ENCODE data around the gene IL12RB2.
"Not testable (repeated sequence)": the region's sequence is repeated elsewhere in the genome, so short reads cannot be mapped to it uniquely, and the experiment has no call there.

The IL12RB2 gene

GRCh38 chr1:67441183-67441582 lies 133.5 kb downstream of the IL12RB2 start:
- Histone ChIP-seq H3K27ac (ENCODE audit: low read depth, low read length, poor library complexity, severe bottlenecking) (no peak overlapping the region), H3K9me3 (ENCODE audit: low read length) (no peaks in the 10 kb centered on the region), H3F3A (ENCODE audit: insufficient read depth, low read length) (no peaks in the 10 kb centered on the region), H3K9ac (ENCODE audit: low read length) (no peak overlapping the region), H3K9me2 (ENCODE audit: low read depth, low read length) (no peaks in the 10 kb centered on the region), H2AFZ (ENCODE audit: low read length) (no peak overlapping the region), H3K36me3 (ENCODE audit: insufficient read depth, low read length) (no peaks in the 10 kb centered on the region), H4K20me1 (ENCODE audit: insufficient read depth, low read length) (no peaks in the 10 kb centered on the region), H3K27me3 (ENCODE audit: insufficient read depth, low read length) (no peaks in the 10 kb centered on the region), H3K4me2 (ENCODE audit: low read length) (no peak overlapping the region), H3K79me2 (ENCODE audit: insufficient read depth, low read length) (no peaks in the 10 kb centered on the region), H3K4me3 (ENCODE audit: low read depth, low read length, poor library complexity, severe bottlenecking) (no peak overlapping the region), H3K4me1 (ENCODE audit: insufficient read depth, low read length, severe bottlenecking) (peaks cover 5% of the 10 kb centered on the region)
- TF ChIP-seq EZH2 (IDR thresholded peaks at IDR 0.05; ENCODE audit: borderline replicate concordance, low read length) (no peak), CTCF (IDR thresholded peaks at IDR 0.05; ENCODE audit: low read length) (no peak)

- Histone ChIP-seq H4K20me1 (ENCODE audit: insufficient read depth, low read length) (no peaks in the 10 kb centered on the region), H2AFZ (ENCODE audit: low read length) (no peak overlapping the region), H3K27me3 (ENCODE audit: insufficient read depth, low read length) (no peaks in the 10 kb centered on the region), H3K4me3 (ENCODE audit: low read depth, low read length, poor library complexity, severe bottlenecking) (no peak overlapping the region), H3K9me2 (ENCODE audit: low read depth, low read length) (no peaks in the 10 kb centered on the region), H3K9me3 (ENCODE audit: low read length) (no peaks in the 10 kb centered on the region), H3K36me3 (ENCODE audit: insufficient read depth, low read length) (no peaks in the 10 kb centered on the region), H3K79me2 (ENCODE audit: insufficient read depth, low read length) (no peaks in the 10 kb centered on the region), H3K4me1 (ENCODE audit: insufficient read depth, low read length, severe bottlenecking) (peaks cover 5% of the 10 kb centered on the region), H3K9ac (ENCODE audit: low read length) (no peak overlapping the region), H3K4me2 (ENCODE audit: low read length) (no peak overlapping the region), H3K27ac (ENCODE audit: low read depth, low read length, poor library complexity, severe bottlenecking) (no peak overlapping the region), H3F3A (ENCODE audit: insufficient read depth, low read length) (no peaks in the 10 kb centered on the region)
- no peak for TF ChIP-seq EZH2 (IDR thresholded peaks at IDR 0.05; ENCODE audit: borderline replicate concordance, low read length)
- no peak for TF ChIP-seq CTCF (IDR thresholded peaks at IDR 0.05; ENCODE audit: low read length)
Measured at GRCh38 chr1:67441739-67442281, 134.1 kb downstream of the IL12RB2 start.

- not testable (repeated sequence) for H3F3A ChIP-seq (ENCODE audit: insufficient read depth, low read length); H4K20me1 ChIP-seq (ENCODE audit: insufficient read depth, low read length); H3K4me2 ChIP-seq (ENCODE audit: low read length); H3K9me2 ChIP-seq (ENCODE audit: low read depth, low read length); H3K79me2 ChIP-seq (ENCODE audit: insufficient read depth, low read length); H3K9ac ChIP-seq (ENCODE audit: low read length); H3K36me3 ChIP-seq (ENCODE audit: insufficient read depth, low read length); H3K4me1 ChIP-seq (ENCODE audit: insufficient read depth, low read length, severe bottlenecking); H3K9me3 ChIP-seq (ENCODE audit: low read length); H3K27me3 ChIP-seq (ENCODE audit: insufficient read depth, low read length); H2AFZ ChIP-seq (ENCODE audit: low read length); H3K27ac ChIP-seq (ENCODE audit: low read depth, low read length, poor library complexity, severe bottlenecking); H3K4me3 ChIP-seq (ENCODE audit: low read depth, low read length, poor library complexity, severe bottlenecking)
Measured at GRCh38 chr1:67446014-67446413, 138.3 kb downstream of the IL12RB2 start.
